ENCODE data around the gene KCTD20.

DNA sequence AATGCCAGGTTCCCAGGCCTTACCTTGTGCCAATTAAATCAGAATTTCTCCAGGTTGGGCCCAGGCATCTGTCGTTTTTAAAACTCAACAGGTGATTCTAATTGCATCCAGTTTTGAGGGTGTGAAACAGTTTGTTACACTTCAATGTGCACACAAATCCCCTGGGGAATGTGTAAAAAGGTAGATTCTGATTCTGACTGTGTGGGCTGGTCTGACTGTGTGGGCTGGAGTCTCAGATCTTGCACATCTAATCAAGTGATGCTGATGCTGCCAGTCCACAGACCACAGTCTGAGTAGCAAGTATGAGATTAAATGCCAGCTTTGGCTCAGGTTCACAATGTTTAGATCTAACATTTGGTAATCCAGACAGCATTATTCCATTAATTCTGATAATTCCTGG is 42.8 kb upstream of the KCTD20 start:
- TF ChIP-seq CTCF (IDR thresholded peaks at IDR 0.05) (no peak), POLR2A (IDR thresholded peaks at IDR 0.05) (no peak)
